Cardiac septum (tissue), 1 donor: ENCODE data around the gene RUNX1. TPM values are rescaled to one million over a fixed set of nuclear protein-coding genes. Genes with fewer than 3 reads are reported as not detected.
A peak's percentile ranks its signal among the peaks of the same experiment; 100 is the strongest.

Experiments used
- DNase-seq: peaks from one replicate; pipeline ENCODE4 v3.0.0-alpha.2; 2020; ENCODE audit warnings: low spot score
- intact Hi-C: fragments of 100-400 bp; cut with DNase I; formaldehyde crosslinking; loops from one replicate; pipeline ENCODE4 v1.14.0; 2022
- total RNA-seq: library from RNA; stranded (reverse); fragmentation: NEBNext Ultra II Directional; extraction: Animal tissue kit (Norgen Biotek cat#: 25700); gene quantifications from one replicate; pipeline ENCODE4 v1.2.1, GENCODE V29; 2021
- donor health status: DM: no; HTN: no; CAD: no.

RUNX1 gene
- total RNA-seq, 1 donor from 2014 or later, result 21.6 TPM

DNA sequence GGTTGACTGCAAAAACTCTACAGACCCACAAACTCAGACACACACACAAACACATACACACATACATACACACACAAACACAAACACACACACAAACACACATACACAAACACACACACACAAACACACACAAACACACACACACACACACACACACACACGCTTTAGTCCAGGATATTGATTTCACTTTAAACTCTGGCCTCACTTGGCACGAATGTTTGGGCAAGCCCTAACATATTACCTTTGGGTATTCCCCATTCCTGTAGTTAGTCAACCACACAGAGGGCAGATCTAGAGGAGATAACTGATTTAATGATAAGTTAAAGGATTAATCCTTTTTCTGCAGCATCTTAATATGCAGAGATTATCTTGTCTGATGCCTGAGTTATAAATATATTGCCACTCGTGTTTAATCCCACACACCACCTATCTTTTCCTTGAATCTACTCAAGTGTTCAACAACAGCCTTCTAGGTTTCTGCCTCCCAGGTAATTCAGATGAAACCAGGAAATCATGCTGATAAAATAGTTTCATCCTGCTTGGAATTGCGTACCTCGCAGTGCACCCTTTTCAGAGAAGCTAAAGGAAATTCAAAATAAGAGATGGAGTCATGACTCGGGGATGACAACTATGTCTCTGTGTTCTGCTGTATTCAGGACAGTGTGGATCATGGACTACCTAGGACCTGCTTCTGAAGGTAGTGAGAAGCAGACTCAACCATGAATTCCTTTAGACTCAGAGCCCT, 14.5 kb upstream of the RUNX1 start:
- DNase-seq, result no peak
- intact Hi-C loops, result no loop called here

DNA sequence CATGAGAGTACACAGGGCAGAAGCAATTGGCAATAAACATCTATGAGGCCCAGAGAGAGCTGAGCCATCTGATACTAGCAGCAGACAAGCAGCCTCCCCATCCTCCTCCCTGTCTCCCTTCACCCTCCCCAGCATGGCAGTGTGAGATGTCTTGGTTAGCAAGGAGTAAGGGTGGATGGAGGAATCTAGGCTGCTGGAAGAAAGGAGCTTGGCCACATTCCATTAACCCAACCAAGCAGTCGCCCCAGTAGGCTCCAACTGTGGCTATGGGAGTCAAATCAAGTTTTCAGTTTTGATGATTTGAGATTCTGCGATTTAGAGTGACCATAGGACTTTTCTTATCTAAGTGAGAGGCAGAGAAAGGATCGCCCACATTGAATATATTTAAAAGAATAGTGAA, 12.9 kb upstream of the RUNX1 start:
- no peak for DNase-seq
- intact Hi-C loops, result no loop called here

DNA sequence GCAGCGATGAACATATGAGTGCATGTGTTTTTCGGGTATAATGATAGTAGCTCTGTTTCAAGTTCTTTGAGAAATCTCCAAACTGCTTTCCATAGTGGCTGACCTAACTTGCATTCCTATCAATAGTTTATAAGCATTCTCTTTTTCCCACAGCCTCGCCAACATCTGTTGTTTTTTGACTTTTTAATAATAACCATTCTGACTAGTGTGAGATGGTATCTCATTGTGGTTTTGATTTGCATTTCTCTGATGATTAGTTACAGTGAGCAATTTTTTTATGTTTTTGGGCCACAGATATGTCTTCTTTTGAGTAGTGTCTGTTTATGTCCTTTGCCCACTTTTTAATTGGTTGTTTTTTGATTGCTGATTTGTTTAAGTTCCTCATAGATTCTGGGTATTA, 10.6 kb upstream of the RUNX1 start:
- DNase-seq, result no peak
- intact Hi-C loops, result loop anchor here (10.0 kb wide), 1 partner anchor 345 kb away; no protein-coding TSS in a partner anchor

DNA sequence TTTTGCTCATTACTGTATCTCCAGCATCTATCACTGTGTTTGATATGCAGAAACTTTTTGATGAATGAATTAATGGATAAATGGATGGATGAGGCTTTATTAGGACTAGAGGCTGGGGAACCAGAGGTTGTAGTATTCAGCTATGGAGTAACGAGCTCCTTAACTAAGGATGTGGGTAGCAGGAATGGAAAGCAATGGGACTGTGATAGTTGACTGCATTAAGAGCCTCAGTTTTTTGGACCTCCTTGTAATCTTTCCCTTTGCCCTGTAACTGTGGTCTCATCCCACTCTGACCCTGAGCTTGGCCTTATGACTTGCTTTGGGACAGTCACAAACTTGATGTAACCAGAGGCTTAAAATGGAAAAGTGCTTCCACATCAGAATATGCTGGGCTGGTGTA, 9.0 kb upstream of the RUNX1 start:
- DNase-seq, result no peak
- intact Hi-C loops, result loop anchor here (10.0 kb wide), 1 partner anchor 347 kb away; no protein-coding TSS in a partner anchor

DNA sequence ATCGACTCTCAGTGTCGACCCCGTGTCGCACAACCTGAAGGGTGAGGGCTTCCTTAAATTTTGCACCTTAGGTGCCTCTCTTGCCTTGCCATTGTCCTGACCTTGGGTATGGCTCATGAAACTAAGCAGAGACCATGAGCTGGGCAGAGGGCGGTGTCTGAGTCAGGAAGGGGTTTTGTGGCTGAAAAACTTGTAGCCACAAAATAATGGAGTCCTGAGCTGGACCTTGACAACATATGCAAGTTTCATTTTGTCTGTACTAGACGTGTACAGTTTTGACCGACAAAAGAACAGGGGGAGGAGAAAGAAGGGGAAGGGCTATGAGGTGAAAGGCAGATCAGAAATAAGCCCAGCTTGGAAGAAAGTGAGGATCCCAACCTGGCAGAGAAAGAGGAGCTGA, 8.3 kb upstream of the RUNX1 start:
- intact Hi-C loops, result loop anchor here (10.0 kb wide), 1 partner anchor 347 kb away; no protein-coding TSS in a partner anchor
- DNase-seq, result no peak

DNA sequence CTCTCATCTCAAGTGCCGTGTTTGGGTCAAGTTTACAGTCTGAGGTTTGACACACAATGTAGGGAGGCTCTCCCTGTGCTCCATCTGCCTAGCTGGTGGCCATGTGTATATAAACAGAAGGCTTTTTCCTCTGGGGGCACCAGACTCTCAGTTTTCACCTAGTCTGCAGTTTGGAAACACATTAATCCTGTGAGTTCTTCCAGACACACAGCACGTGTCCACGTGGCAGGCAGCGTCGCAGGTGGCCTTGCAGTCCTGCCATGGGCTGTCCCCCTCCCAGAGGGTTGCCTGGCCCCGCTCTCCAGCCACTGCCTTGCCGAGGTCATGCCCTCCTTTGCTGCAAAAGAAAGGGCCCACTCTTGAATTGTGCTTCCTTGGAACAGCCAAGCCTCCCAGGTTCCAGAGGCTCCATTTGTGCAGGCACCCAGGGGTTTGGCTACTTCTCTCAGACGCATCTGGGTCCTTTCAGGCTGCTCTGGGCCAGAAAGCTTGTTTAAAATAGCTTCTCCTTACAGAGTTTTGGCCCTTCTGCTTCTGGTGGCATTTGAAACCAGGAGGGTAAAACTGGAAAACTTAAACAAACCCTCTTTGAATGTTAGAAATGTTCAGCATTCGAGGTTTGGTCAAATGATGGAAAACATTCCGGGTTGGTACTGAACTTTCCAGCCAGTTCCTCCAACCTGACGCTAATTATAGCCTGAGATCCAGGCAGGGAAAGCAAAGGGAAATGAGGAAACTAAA, 4.4 kb upstream of the RUNX1 start:
- intact Hi-C loops, result loop anchor here (5.0 to 10.0 kb wide), 4 partner anchors 49 to 351 kb away; no protein-coding TSS in a partner anchor
- no peak for DNase-seq

DNA sequence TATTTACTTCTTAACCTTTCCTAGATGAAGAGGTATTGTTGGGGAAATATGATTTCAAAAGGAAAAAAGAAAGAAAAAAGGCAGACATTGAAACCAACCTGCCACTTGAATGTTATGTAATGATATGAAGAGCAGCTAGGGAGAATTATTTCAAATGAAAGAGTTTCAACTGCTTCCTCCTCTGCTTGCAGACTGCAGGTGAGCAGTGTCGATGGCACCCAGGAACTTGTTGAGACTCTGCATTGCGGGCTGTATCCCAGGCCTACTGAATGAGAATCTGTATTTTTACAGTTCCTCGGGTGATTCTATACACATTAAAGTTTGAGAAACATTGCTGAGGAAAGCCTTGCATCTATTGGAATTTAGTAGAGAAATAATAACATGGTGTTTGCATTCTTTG, 3.7 kb upstream of the RUNX1 start:
- intact Hi-C loops, result loop anchor here (5.0 to 10.0 kb wide), 4 partner anchors 50 to 352 kb away; no protein-coding TSS in a partner anchor
- DNase-seq, result no peak

DNA sequence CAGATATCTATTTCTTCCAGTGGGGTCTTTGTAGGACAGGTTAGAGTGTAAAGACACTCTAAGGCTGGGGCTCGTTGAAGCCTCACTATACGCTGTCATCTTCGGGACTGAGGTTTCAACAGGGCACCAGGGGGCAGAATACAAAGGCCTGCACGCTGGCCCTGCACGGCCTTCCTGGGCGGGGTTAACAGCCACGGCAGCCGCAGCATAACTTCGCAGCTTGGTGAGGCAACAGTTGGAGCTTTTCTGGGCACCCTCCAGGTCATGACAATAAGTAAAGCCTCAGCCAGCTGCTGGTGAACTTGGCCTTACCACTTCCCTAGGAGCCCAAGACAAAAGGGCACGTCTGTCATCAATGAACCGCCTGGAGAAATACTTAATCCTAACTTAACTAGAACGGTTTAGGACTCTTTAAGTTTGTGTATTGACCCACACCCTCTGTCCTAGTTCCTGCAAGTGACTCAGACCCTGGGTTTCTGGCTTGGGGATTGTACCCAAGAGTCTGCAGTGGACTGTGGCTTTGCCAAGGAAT, 2.3 kb upstream of the RUNX1 start:
- intact Hi-C loops, result loop anchor here (5.0 to 10.0 kb wide), 4 partner anchors 51 to 353 kb away; no protein-coding TSS in a partner anchor
- DNase-seq, result peak; percentile 93

DNA sequence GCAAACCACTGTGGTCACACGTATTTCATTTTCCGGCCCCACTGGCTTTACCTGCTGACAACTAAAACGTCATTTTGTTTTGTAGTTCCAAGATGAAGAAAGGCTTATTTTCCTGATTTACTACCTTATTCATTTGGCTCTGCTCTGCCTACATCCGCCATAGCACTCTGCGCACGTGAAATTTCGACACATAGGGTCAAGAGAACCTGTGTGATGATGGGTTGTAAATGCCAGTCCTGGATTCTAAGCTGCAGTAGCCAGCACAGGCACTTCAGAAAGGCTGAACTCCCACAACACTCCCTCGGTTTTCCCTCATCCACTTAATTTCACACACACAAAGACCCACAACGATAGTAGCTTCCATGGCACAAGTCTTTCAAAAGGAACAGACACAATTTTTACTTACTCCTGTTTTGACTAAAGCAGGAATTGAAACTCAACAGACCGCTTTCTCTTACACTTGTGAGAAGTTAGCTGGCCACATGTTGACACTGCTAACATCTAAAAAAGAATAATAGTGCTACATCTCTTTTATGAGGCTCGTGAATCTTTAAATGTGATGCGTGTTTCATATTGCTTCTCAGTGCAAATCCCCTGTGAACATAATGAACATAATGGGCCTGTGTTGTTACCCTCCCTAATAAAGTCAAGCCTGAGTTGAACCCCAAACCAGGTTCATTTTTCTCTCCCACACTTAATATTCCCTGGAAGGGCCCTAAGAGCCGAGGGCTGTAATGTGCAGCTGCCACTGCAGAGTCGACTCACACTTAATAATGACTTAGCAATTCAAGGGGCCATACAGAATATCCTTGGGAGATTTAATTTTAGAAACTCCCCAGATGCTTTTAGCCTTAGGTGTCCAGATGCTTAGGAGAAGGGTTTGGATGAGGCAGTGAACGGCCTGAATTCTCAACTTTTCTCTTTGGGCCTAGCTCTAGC, 1.5 kb upstream of the RUNX1 start:
- intact Hi-C loops, result loop anchor here (5.0 to 10.0 kb wide), 4 partner anchors 52 to 354 kb away; no protein-coding TSS in a partner anchor
- no peak for DNase-seq

DNA sequence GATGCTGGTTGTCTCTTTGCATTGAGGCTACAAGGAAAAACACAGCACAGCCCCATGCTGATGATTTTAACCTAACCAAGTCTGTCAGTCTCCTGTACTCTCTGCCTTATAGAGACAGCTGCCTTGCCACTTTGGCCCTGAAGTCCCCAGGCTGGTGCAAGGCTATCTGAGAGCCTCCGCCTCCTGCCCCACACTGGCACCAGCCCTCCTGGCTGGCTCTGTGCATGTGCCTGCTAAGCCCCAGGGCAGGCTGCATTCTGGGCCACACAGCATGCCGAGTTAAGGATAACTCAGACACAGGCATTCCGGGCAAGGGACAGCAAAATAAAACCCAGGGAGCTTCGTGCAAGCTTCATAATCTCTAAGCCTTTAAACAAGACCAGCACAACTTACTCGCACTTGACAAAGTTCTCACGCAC, 910 bp downstream of the RUNX1 start:
- intact Hi-C loops, result no loop called here
- no peak for DNase-seq

DNA sequence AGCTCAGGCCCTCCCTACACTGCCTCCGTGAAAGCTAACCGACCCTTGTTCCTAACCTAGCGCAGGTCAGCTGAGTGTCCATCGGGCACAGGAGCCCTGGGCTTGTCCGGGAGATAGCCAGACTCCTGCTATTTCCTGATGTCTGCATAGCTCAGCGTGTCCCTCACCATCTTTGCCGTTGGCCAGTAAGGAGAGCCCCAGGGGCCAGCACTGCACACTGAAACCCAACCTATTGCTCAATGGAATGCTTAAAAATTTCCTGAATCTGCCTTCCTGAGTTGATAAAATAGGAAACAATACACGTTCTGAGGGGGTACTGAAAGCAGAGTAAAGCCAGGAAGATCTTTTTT, 2.2 kb downstream of the RUNX1 start:
- intact Hi-C loops, result no loop called here
- DNase-seq, result no peak

DNA sequence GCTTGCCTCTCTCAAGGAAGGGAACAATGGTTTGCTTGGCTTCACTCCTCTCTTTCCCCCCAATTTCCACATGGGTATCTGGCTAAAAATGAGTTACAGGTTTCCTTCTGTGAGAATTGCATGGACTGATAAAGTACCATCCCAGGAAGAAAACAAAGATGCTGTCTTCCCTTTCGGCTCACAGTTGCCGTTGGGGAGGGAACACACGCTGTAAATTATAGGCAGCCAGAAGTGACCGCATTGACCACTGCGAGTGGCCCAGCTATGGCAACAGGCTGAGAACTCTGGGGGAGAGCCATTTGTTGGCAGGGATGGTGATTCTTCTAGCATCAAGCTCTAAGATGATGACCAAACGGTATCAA, 2.9 kb downstream of the RUNX1 start:
- intact Hi-C loops, result no loop called here
- no peak for DNase-seq

DNA sequence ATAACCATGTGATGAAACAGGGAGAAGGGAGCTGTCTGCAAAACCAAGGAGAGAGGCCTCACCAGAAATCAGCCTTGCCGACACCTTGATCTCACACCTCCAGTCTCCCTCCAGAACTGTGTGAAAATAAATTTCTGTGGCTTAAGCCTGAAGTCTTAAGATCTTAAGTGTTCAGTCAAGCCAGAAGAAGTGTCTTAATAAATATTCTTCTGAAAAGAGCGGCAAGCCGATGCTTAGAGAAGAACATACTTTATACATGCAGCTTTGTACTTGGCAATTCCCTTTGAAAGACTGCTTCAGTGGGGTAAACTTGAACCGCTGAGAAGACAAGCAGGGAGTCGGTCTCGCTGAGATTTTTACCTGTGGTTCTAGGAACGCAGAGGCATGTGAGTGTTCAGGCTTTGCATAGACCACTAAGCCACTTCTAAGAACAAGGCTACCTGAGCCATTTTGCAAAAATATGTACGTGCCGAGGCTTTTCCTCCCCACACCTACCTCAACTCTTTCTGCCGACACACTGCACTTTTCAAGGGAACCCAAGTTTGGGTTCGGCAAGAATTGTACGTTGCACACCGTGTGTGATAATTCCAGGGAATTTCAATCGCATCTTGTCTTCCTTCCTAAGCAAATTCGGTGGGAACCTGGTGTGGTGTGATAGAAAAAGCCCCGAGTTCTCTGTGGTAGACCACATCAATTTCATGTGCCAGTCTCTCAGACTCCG, 3.4 kb downstream of the RUNX1 start:
- DNase-seq, result no peak
- intact Hi-C loops, result no loop called here

DNA sequence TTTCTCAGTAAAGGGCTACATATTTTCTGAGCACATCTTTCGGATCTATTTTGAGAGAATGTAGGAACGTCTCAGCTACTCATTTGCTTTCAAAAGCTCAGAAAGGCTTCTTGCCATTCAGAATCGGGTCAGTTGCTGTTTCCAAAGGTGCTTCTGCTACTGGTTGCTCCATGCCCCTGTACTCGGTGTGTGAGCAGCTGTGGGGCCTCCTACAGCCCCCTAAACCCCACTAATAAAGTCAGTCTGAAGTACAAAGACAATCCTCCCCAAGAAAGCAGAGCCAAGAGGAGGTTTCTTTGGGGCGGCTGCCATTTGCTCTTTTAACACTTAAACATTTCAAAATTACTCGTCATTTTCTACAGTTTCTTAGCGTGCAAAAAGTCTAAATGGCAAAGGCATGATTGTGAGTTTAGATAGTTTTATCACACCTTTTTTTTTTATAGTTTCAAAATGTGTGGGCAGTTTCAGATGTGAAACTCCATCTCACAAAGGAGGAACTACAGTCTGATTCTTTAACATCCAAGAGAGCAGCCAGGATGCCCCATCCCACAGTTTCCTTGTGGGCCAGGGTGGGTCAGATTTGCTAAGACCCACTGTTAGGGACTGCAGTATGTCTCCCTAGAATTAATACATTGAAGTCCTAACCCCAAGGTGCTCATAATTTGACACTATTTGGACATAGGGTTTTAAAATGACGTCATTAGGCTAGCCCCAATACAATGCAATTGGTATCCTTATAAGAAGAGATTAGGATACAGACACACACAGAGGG, 4.1 kb downstream of the RUNX1 start:
- intact Hi-C loops, result no loop called here
- DNase-seq, result no peak

DNA sequence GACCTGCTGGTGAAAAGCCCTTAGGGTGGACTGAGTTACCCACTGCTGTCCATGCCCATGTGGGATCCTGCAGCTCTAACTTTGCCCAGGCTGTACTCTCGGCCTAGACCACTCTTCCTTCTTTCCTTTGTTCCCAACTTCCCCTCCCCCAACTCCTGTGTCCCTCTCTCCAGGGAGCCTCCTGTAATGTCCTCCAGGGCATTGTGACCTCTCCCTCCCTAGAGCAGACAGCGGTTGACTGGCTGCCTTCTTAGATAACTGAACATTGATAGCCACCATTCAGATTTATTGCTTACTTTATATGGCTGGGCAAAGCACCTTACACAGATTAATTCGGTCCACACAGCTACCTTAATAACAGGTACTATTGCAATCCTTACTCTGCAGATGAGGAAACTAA, 5.0 kb downstream of the RUNX1 start:
- intact Hi-C loops, result no loop called here
- no peak for DNase-seq

DNA sequence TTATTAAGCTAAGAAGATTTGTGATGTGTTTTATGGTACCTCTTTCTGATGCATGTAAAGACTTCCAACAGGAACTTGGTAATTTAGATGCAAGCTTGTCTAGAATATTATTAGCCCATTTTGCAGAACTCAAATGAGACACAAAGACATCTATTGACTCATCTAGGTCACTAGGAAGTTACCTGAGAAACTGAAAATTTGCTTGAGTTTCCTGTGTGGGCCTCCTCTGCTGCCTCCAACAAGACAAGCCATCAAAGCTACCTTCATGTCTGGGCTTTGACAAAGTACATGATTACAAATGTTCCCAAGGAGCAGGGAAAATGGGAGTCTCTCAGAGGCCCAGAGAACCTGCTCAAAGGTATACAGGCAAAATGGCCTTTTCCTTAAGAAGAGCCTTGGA, 5.6 kb downstream of the RUNX1 start:
- intact Hi-C loops, result no loop called here
- no peak for DNase-seq

DNA sequence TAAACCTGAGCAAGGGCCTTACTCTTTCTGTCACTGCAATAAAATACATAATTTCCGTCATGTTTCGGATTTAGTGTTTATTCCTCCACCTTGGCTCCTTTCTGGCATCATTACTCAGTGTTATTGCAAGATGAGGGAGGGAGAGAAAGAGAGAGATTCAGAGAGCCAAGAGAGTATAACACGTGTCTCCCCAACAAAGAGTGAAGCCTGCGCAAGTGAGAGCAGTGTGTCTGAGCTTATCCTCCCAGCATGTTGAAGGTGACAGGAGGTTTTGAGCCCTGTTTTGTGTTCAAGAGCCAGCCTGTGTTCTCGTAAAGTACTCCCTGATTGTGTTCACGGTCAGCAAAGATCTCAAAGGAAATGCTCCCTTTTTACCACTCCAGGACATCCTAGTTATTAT, 6.3 kb downstream of the RUNX1 start:
- DNase-seq, result no peak
- intact Hi-C loops, result no loop called here

DNA sequence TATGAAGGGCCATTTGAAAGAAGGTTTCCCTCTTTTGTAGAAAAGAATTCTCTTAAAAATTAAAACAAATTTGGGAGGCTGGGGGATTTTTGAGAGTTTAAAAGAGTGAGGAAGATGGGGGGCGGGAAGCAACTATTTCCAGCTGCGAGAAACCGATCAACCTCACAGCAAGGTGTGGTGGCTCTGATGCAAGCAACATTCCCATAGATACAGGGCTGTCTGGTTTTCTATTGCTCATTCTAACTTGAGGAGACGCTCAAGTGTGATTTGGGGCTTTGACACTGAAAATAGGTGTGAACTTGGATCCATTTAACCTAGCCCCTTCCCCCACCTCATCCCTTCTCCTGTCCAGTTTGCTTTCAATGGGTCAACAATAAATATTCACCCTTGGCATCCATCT, 7.2 kb downstream of the RUNX1 start:
- no peak for DNase-seq
- intact Hi-C loops, result no loop called here
